Measurements from ENCODE around the gene CADM4.
"Not testable (repeated sequence)": the region's sequence is repeated elsewhere in the genome, so short reads cannot be mapped to it uniquely, and the experiment has no call there.

DNA sequence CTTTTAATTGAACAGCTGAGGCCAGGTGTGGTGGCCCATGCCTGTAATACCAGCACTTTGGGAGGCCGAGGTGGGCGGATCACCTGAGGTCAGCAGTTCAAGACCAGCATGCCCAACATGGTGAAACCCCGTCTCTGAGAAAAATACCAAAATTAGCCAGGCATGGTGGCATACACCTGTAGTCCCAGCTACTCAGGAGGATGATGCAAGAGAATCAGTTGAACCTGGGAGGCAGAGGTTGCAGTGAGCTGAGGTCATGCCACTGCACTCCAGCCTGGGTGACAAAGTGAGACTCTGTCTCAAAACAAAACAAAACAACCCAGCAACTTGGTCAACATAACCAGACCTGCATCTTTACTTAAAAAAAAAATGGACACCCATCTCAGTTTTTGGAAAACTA, 52.6 kb downstream of the CADM4 start:
- TF ChIP-seq, protein P1, sequence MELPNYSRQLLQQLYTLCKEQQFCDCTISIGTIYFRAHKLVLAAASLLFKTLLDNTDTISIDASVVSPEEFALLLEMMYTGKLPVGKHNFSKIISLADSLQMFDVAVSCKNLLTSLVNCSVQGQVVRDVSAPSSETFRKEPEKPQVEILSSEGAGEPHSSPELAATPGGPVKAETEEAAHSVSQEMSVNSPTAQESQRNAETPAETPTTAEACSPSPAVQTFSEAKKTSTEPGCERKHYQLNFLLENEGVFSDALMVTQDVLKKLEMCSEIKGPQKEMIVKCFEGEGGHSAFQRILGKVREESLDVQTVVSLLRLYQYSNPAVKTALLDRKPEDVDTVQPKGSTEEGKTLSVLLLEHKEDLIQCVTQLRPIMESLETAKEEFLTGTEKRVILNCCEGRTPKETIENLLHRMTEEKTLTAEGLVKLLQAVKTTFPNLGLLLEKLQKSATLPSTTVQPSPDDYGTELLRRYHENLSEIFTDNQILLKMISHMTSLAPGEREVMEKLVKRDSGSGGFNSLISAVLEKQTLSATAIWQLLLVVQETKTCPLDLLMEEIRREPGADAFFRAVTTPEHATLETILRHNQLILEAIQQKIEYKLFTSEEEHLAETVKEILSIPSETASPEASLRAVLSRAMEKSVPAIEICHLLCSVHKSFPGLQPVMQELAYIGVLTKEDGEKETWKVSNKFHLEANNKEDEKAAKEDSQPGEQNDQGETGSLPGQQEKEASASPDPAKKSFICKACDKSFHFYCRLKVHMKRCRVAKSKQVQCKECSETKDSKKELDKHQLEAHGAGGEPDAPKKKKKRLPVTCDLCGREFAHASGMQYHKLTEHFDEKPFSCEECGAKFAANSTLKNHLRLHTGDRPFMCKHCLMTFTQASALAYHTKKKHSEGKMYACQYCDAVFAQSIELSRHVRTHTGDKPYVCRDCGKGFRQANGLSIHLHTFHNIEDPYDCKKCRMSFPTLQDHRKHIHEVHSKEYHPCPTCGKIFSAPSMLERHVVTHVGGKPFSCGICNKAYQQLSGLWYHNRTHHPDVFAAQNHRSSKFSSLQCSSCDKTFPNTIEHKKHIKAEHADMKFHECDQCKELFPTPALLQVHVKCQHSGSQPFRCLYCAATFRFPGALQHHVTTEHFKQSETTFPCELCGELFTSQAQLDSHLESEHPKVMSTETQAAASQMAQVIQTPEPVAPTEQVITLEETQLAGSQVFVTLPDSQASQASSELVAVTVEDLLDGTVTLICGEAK (IDR thresholded peaks at IDR 0.05; ENCODE audit: borderline replicate concordance): not testable (repeated sequence)
- TF ChIP-seq, protein P2, sequence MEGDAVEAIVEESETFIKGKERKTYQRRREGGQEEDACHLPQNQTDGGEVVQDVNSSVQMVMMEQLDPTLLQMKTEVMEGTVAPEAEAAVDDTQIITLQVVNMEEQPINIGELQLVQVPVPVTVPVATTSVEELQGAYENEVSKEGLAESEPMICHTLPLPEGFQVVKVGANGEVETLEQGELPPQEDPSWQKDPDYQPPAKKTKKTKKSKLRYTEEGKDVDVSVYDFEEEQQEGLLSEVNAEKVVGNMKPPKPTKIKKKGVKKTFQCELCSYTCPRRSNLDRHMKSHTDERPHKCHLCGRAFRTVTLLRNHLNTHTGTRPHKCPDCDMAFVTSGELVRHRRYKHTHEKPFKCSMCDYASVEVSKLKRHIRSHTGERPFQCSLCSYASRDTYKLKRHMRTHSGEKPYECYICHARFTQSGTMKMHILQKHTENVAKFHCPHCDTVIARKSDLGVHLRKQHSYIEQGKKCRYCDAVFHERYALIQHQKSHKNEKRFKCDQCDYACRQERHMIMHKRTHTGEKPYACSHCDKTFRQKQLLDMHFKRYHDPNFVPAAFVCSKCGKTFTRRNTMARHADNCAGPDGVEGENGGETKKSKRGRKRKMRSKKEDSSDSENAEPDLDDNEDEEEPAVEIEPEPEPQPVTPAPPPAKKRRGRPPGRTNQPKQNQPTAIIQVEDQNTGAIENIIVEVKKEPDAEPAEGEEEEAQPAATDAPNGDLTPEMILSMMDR (IDR thresholded peaks at IDR 0.05 in 2 of 3, conservative IDR thresholded peaks at IDR 0.05 in 1 of 3; ENCODE audit: control insufficient read depth in 2 of 3, extremely low read depth in 1 of 3, insufficient read depth in 1 of 3, low read depth in 3 of 3, low read length in 3 of 3): not testable (repeated sequence)
- TF ChIP-seq RELA (IDR thresholded peaks at IDR 0.05; ENCODE audit: borderline replicate concordance, partially characterized antibody); ZNF274 (IDR thresholded peaks at IDR 0.05; ENCODE audit: insufficient read depth, insufficient read length); SREBF1 (IDR thresholded peaks at IDR 0.05; ENCODE audit: low read length); TCF12 (IDR thresholded peaks at IDR 0.05; ENCODE audit: low read depth, low read length); SMAD1 (IDR thresholded peaks at IDR 0.05; ENCODE audit: low read depth, partially characterized antibody); YY1 (IDR thresholded peaks at IDR 0.05; ENCODE audit: low read depth, low read length): not testable (repeated sequence)
- TF ChIP-seq, protein P3, sequence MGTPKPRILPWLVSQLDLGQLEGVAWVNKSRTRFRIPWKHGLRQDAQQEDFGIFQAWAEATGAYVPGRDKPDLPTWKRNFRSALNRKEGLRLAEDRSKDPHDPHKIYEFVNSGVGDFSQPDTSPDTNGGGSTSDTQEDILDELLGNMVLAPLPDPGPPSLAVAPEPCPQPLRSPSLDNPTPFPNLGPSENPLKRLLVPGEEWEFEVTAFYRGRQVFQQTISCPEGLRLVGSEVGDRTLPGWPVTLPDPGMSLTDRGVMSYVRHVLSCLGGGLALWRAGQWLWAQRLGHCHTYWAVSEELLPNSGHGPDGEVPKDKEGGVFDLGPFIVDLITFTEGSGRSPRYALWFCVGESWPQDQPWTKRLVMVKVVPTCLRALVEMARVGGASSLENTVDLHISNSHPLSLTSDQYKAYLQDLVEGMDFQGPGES (IDR thresholded peaks at IDR 0.05): not testable (repeated sequence)
- TF ChIP-seq, protein P4, sequence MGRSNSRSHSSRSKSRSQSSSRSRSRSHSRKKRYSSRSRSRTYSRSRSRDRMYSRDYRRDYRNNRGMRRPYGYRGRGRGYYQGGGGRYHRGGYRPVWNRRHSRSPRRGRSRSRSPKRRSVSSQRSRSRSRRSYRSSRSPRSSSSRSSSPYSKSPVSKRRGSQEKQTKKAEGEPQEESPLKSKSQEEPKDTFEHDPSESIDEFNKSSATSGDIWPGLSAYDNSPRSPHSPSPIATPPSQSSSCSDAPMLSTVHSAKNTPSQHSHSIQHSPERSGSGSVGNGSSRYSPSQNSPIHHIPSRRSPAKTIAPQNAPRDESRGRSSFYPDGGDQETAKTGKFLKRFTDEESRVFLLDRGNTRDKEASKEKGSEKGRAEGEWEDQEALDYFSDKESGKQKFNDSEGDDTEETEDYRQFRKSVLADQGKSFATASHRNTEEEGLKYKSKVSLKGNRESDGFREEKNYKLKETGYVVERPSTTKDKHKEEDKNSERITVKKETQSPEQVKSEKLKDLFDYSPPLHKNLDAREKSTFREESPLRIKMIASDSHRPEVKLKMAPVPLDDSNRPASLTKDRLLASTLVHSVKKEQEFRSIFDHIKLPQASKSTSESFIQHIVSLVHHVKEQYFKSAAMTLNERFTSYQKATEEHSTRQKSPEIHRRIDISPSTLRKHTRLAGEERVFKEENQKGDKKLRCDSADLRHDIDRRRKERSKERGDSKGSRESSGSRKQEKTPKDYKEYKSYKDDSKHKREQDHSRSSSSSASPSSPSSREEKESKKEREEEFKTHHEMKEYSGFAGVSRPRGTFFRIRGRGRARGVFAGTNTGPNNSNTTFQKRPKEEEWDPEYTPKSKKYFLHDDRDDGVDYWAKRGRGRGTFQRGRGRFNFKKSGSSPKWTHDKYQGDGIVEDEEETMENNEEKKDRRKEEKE (IDR thresholded peaks at IDR 0.05): not testable (repeated sequence)
- TF ChIP-seq, protein P5, sequence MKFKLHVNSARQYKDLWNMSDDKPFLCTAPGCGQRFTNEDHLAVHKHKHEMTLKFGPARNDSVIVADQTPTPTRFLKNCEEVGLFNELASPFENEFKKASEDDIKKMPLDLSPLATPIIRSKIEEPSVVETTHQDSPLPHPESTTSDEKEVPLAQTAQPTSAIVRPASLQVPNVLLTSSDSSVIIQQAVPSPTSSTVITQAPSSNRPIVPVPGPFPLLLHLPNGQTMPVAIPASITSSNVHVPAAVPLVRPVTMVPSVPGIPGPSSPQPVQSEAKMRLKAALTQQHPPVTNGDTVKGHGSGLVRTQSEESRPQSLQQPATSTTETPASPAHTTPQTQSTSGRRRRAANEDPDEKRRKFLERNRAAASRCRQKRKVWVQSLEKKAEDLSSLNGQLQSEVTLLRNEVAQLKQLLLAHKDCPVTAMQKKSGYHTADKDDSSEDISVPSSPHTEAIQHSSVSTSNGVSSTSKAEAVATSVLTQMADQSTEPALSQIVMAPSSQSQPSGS (IDR thresholded peaks at IDR 0.05; ENCODE audit: low read length): not testable (repeated sequence)
